IPS-20b (cell line): ENCODE data around the gene NUDT14.

Experiments
- H3K27ac ChIP-seq: one replicate; pipeline ENCODE4 v1.5.1; 2013; ENCODE audit warnings: low read length
- H3K27me3 ChIP-seq: 2 replicates; pipeline ENCODE4 v1.6.1; 2013; ENCODE audit warnings: mild to moderate bottlenecking, low read length, inconsistent platforms; ENCODE audit not compliant: insufficient read depth
- H3K36me3 ChIP-seq: 2 replicates; pipeline ENCODE4 v1.6.1; 2013; ENCODE audit warnings: low read depth, mild to moderate bottlenecking, inconsistent platforms, low read length, moderate library complexity; ENCODE audit not compliant: insufficient read depth
- H3K4me1 ChIP-seq: 2 replicates; pipeline ENCODE4 v1.6.1; 2013; ENCODE audit warnings: mild to moderate bottlenecking, control low read depth, inconsistent platforms, low read length, moderate library complexity; ENCODE audit not compliant: insufficient read depth
- H3K4me3 ChIP-seq: 2 replicates; pipeline ENCODE4 v1.5.1; 2013; ENCODE audit warnings: mild to moderate bottlenecking, low read length, inconsistent platforms
- H3K9ac ChIP-seq: 2 replicates; pipeline ENCODE4 v1.6.1; 2013; ENCODE audit warnings: low read depth, mild to moderate bottlenecking, inconsistent platforms, low read length, moderate library complexity
- H3K9me3 ChIP-seq: 2 replicates; pipeline ENCODE4 v1.6.1; 2013; ENCODE audit warnings: mild to moderate bottlenecking, low read depth, low read length, inconsistent platforms; ENCODE audit not compliant: insufficient read depth

NUDT14 gene

GRCh38 chr14:105151838-105152793, 29.0 kb downstream of the NUDT14 start:
- H3K4me1 ChIP-seq = no peaks in the 10 kb centered on the region

GRCh38 chr14:105151084-105151837, 29.9 kb downstream of the NUDT14 start:
- no peak overlapping the region for H3K27ac ChIP-seq
- no peaks in the 10 kb centered on the region for H3K9me3 ChIP-seq
- H3K27me3 ChIP-seq = no peaks in the 10 kb centered on the region
- no peak overlapping the region for H3K9ac ChIP-seq
- no peaks in the 10 kb centered on the region for H3K4me1 ChIP-seq
- H3K4me3 ChIP-seq = no peak overlapping the region
- H3K36me3 ChIP-seq = no peaks in the 10 kb centered on the region

More at GRCh38 chr14:105151838-105152793, 29.0 kb downstream of the NUDT14 start:
- no peaks in the 10 kb centered on the region for H3K27me3 ChIP-seq
- no peaks in the 10 kb centered on the region for H3K36me3 ChIP-seq
- H3K9me3 ChIP-seq = no peaks in the 10 kb centered on the region
- H3K4me3 ChIP-seq = no peak overlapping the region
- no peak overlapping the region for H3K27ac ChIP-seq
- no peak overlapping the region for H3K9ac ChIP-seq

- Histone ChIP-seq H3K4me1 (no peaks in the 10 kb centered on the region), H3K36me3 (no peaks in the 10 kb centered on the region), H3K9ac (no peak overlapping the region), H3K4me3 (no peak overlapping the region), H3K27me3 (no peaks in the 10 kb centered on the region), H3K27ac (no peak overlapping the region), H3K9me3 (no peaks in the 10 kb centered on the region)
Measured at GRCh38 chr14:105150368-105151083, 30.6 kb downstream of the NUDT14 start.

GRCh38 chr14:105150026-105150367, 31.1 kb downstream of the NUDT14 start:
- no peaks in the 10 kb centered on the region for H3K27me3 ChIP-seq
- no peak overlapping the region for H3K4me3 ChIP-seq
- no peaks in the 10 kb centered on the region for H3K9me3 ChIP-seq
- H3K27ac ChIP-seq = no peak overlapping the region
- no peaks in the 10 kb centered on the region for H3K36me3 ChIP-seq
- no peak overlapping the region for H3K9ac ChIP-seq
- H3K4me1 ChIP-seq = no peaks in the 10 kb centered on the region

- H3K9ac ChIP-seq = no peak overlapping the region
- no peak overlapping the region for H3K27ac ChIP-seq
- no peaks in the 10 kb centered on the region for H3K36me3 ChIP-seq
- no peaks in the 10 kb centered on the region for H3K27me3 ChIP-seq
- no peak overlapping the region for H3K4me3 ChIP-seq
- no peaks in the 10 kb centered on the region for H3K4me1 ChIP-seq
- H3K9me3 ChIP-seq = no peaks in the 10 kb centered on the region
Measured at GRCh38 chr14:105149146-105149781, 31.8 kb downstream of the NUDT14 start.

- Histone ChIP-seq H3K27ac (no peak overlapping the region), H3K9ac (no peak overlapping the region), H3K9me3 (no peaks in the 10 kb centered on the region), H3K4me3 (no peak overlapping the region), H3K27me3 (no peaks in the 10 kb centered on the region), H3K4me1 (no peaks in the 10 kb centered on the region), H3K36me3 (no peaks in the 10 kb centered on the region)
Measured at GRCh38 chr14:105148604-105149145, 32.4 kb downstream of the NUDT14 start.

- Histone ChIP-seq H3K9me3 (no peaks in the 10 kb centered on the region), H3K9ac (no peak overlapping the region), H3K27me3 (no peaks in the 10 kb centered on the region), H3K4me3 (no peak overlapping the region), H3K4me1 (no peaks in the 10 kb centered on the region), H3K36me3 (no peaks in the 10 kb centered on the region), H3K27ac (no peak overlapping the region)
Measured at GRCh38 chr14:105147671-105148603, 33.2 kb downstream of the NUDT14 start.

- Histone ChIP-seq H3K4me3 (no peak overlapping the region), H3K9me3 (no peaks in the 10 kb centered on the region), H3K9ac (no peak overlapping the region), H3K27ac (no peak overlapping the region), H3K36me3 (no peaks in the 10 kb centered on the region), H3K27me3 (no peaks in the 10 kb centered on the region), H3K4me1 (no peaks in the 10 kb centered on the region)
Measured at GRCh38 chr14:105146976-105147635, 34.0 kb downstream of the NUDT14 start.

GRCh38 chr14:105146181-105146975, 34.7 kb downstream of the NUDT14 start:
- no peak overlapping the region for H3K9ac ChIP-seq
- H3K27ac ChIP-seq = no peak overlapping the region
- no peaks in the 10 kb centered on the region for H3K9me3 ChIP-seq
- no peaks in the 10 kb centered on the region for H3K4me1 ChIP-seq
- H3K36me3 ChIP-seq = no peaks in the 10 kb centered on the region
- H3K4me3 ChIP-seq = no peak overlapping the region
- H3K27me3 ChIP-seq = no peaks in the 10 kb centered on the region
